ENCODE results near the gene KNL1. TPM values are rescaled to one million over a fixed set of nuclear protein-coding genes. Genes with fewer than 3 reads are reported as not detected.
A peak's percentile ranks its signal among the peaks of the same experiment; 100 is the strongest.

KNL1 gene
- total RNA-seq, 1 donor from 2014 or later = 9.5 TPM

DNA sequence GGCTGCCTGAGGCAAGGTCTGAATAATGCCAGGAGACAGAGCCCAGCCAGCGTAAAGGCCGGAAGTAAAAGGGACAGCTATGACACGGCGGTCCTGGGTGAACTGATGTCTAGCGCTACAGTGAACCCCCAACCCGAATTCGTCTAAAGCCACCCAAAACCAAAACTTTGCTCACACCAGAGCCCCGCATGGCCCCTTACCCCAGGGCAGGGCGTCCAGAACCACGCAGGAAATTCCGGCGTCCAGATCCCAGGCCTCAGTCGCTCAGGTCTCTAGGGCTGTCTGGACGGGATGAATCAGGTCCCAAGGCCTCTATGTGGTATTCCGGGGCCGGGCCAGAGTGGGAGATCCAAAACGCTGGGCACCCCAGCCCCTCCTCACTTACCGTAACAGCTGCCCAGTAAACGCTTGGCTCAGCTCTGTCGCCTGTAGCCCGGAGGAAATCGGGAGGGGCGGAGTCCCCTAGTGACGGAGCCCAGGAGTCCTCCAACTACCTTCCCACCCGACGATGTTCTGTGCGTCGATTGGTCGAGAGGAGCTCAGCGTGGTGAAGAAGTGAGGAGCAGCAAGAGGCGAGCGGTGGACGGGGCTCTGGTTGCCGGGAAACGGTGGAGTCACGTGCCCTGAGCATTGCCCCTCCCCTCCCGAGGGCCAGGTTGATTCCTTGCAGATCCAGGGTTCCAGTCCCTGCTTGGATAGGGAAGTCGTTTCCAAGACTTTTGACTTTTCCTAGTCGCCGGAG, 29.3 kb upstream of the KNL1 start, which contains the start of gene CCDC32:
Gene CCDC32 (minus strand): TSS at position 452 of the 742 bp plus-strand sequence. CDS start 2,027 bp downstream, outside the sequence.
- peak; percentile 91 for DNase-seq (ENCODE audit: low spot score)
- Mint-ChIP-seq H3K4me1 (ENCODE audit: unreplicated experiment) (peaks cover 20% of the 10 kb centered on the region), H3K9me3 (ENCODE audit: unreplicated experiment) (no peaks in the 10 kb centered on the region), H3K4me3 (ENCODE audit: unreplicated experiment) (peak within 1 kb of the TSS; percentile 97), H3K27ac (ENCODE audit: unreplicated experiment) (peak within 1 kb of the TSS; percentile 96), H3K27me3 (ENCODE audit: unreplicated experiment) (peaks cover 2% of the 10 kb centered on the region), H3K36me3 (ENCODE audit: low read depth, unreplicated experiment) (peaks cover 6% of the 10 kb centered on the region)
- TF ChIP-seq, protein P1, sequence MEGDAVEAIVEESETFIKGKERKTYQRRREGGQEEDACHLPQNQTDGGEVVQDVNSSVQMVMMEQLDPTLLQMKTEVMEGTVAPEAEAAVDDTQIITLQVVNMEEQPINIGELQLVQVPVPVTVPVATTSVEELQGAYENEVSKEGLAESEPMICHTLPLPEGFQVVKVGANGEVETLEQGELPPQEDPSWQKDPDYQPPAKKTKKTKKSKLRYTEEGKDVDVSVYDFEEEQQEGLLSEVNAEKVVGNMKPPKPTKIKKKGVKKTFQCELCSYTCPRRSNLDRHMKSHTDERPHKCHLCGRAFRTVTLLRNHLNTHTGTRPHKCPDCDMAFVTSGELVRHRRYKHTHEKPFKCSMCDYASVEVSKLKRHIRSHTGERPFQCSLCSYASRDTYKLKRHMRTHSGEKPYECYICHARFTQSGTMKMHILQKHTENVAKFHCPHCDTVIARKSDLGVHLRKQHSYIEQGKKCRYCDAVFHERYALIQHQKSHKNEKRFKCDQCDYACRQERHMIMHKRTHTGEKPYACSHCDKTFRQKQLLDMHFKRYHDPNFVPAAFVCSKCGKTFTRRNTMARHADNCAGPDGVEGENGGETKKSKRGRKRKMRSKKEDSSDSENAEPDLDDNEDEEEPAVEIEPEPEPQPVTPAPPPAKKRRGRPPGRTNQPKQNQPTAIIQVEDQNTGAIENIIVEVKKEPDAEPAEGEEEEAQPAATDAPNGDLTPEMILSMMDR (IDR thresholded peaks at IDR 0.05; ENCODE audit: unreplicated experiment) = no peak

DNA sequence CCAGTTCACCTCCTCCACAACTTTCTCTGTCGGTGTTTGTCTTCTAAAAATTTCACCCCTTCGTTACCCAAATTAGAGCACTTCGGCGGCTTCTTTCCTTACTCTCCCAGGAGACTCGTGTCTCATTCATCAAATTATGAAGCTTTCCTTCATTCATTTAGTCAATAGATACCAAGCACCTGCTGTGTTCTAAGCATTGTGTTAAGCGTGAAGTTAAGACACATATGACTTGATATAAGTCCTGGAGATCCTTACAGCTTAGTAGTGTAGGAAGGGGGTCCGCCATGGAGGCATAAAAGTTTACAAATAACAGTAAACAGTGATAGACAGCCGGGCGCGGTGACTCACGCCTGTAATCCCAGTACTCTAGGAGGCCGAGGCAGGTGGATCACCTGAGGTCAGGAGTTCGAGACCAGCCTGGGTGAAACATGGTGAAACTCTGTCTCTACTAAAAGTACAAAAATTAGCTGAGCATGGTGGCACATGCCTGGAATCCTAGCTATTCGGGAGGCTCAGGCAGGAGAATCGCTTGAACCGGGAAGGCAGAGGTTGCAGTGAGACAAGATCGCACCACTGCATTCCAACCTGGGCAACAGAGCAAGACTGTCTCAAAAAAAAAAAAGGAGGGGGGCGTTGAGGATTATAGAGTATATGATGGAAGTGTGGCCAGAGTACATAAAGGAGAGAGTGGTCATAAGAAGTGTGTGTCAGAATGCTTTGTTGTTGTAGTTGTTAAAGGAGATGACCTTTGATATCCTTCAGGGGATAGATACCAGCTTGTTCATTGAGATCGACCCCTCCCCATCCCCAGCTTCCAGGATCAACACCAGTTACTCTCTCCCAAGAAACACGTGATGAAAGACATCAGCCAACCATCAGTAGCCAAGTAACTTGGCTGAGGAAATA, 28.5 kb upstream of the KNL1 start:
- no peak for DNase-seq (ENCODE audit: low spot score)

DNA sequence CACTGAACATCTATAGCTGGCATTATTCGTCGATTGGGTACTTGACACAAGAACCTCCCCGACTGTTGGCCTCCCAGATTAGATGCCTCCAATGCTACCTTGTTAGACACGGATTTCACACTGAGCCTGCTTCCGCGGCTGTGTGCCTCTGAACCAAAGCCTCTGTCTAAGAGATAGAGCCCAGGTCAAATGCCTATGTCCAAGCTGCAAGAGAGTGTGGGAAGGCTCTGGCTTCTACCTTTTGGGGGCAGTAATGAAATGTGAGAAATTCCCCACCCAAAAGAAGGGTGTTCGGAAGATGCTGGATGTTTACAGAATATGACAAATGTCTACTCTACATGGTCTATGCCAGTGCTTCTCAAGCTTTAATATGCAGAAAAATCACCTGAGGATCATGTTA, 26.9 kb upstream of the KNL1 start:
- Mint-ChIP-seq H3K27me3 (ENCODE audit: unreplicated experiment) (peaks cover 4% of the 10 kb centered on the region), H3K36me3 (ENCODE audit: low read depth, unreplicated experiment) (no peaks in the 10 kb centered on the region), H3K4me1 (ENCODE audit: unreplicated experiment) (peaks cover 26% of the 10 kb centered on the region), H3K27ac (ENCODE audit: unreplicated experiment) (no peak overlapping the region), H3K9me3 (ENCODE audit: unreplicated experiment) (no peaks in the 10 kb centered on the region), H3K4me3 (ENCODE audit: unreplicated experiment) (no peak overlapping the region)
- no peak for DNase-seq (ENCODE audit: low spot score)
- TF ChIP-seq, protein P1 (IDR thresholded peaks at IDR 0.05; ENCODE audit: unreplicated experiment) = no peak

More for the DNA sequence above, 28.5 kb upstream of the KNL1 start:
- H3K27me3 Mint-ChIP-seq (ENCODE audit: unreplicated experiment) = peaks cover 2% of the 10 kb centered on the region
- peaks cover 1% of the 10 kb centered on the region for H3K36me3 Mint-ChIP-seq (ENCODE audit: low read depth, unreplicated experiment)
- peak overlapping the region; percentile 97 for H3K4me3 Mint-ChIP-seq (ENCODE audit: unreplicated experiment)
- H3K27ac Mint-ChIP-seq (ENCODE audit: unreplicated experiment) = peak overlapping the region; percentile 96
- TF ChIP-seq, protein P1 (IDR thresholded peaks at IDR 0.05; ENCODE audit: unreplicated experiment) = no peak
- H3K4me1 Mint-ChIP-seq (ENCODE audit: unreplicated experiment) = peaks cover 27% of the 10 kb centered on the region
- H3K9me3 Mint-ChIP-seq (ENCODE audit: unreplicated experiment) = no peaks in the 10 kb centered on the region

DNA sequence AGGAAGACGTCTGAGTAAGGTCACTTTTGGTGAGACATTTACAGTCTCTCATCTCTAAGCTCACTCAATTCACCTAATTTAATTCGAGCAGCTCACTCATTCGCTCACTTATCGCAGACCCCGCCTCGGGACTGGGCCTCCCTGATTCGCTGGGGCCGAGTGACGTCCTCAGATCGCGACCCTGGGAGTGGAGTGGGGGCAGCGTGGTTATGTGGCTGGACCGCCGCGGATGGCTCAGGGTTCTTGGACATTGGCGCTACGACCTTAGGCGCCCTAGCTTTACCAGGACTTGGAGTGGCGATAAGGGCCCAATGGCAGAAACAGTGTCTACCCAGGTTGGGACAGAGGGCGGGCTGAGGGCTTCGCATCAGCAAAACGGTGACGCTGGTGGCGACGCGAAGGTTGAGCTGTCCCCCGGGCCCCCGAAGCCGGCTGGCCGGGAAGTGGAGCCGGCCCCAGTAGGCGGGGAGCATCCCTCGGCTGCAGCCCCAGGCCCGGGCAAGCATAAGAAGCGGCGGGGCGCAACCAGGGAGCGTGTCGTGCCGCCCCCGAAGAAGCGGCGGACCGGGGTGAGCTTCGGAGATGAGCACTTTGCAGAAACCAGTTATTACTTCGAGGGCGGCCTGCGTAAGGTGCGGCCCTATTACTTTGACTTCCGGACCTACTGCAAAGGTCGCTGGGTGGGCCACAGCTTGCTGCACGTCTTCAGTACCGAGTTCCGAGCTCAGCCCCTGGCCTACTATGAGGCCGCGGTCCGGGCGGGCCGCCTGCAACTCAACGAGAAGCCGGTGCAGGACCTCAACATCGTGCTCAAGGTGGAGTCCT, 24.7 kb upstream of the KNL1 start, which contains the start of gene RPUSD2:
Gene RPUSD2 (plus strand): TSS at position 171 of the 825 bp plus-strand sequence. CDS start 39 bp downstream, at position 210.
- H3K4me3 Mint-ChIP-seq (ENCODE audit: unreplicated experiment) = peak within 1 kb of the TSS; percentile 97
- peaks cover 4% of the 10 kb centered on the region for H3K27me3 Mint-ChIP-seq (ENCODE audit: unreplicated experiment)
- H3K27ac Mint-ChIP-seq (ENCODE audit: unreplicated experiment) = peak within 1 kb of the TSS; percentile 82
- H3K36me3 Mint-ChIP-seq (ENCODE audit: low read depth, unreplicated experiment) = peaks cover 5% of the 10 kb centered on the region
- H3K4me1 Mint-ChIP-seq (ENCODE audit: unreplicated experiment) = peaks cover 17% of the 10 kb centered on the region
- peak; percentile 92 for DNase-seq (ENCODE audit: low spot score)
- TF ChIP-seq, protein P1 (IDR thresholded peaks at IDR 0.05; ENCODE audit: unreplicated experiment) = no peak
- no peaks in the 10 kb centered on the region for H3K9me3 Mint-ChIP-seq (ENCODE audit: unreplicated experiment)
